HepG2 (cell line): ENCODE results near the gene RPP14. TPM values are rescaled to one million over a fixed set of nuclear protein-coding genes. Genes with fewer than 3 reads are reported as not detected.
"Not testable (repeated sequence)": the region's sequence is repeated elsewhere in the genome, so short reads cannot be mapped to it uniquely, and the experiment has no call there.

Experiments
- ATAC-seq: fragments of 200-7000 bp; cut with Tn5 transposase; 3 replicates; pipeline ENCODE4 v1.9.1; 2020; ENCODE audit warnings: mild to moderate bottlenecking, moderate library complexity
- BruUV-seq: library from RNA; stranded (reverse); fragments of 400-500 nt; replicated peaks from 2 replicates; lab custom pipeline; 2021; lab: Mats Ljungman, UMichigan
- CTCF ChIA-PET: fragments of 300-600 bp; formaldehyde crosslinking; extraction: SDS; loops from one replicate; lab custom pipeline; 2021; ENCODE audit warnings: low total read pairs, inconsistent platforms, low intra/inter-chr PET ratio; lab: Yijun Ruan, JAX
- POLR2A ChIA-PET: fragments of 350-600 bp; sonication (Branson Sonifier 250); formaldehyde crosslinking; loops from one replicate; lab custom pipeline; 2020; ENCODE audit warnings: antibody characterized with exemption, inconsistent platforms; lab: Yijun Ruan, JAX
- DNase-seq: peaks from one replicate; pipeline ENCODE4 v3.0.0-alpha.2; 2015; ENCODE audit warnings: low spot score
- FAIRE-seq: peaks from 3 replicates; lab custom pipeline; 2011; peaks lifted over from hg19 to GRCh38; lab: Jason Lieb, UNC
- H2AFZ ChIP-seq: one replicate; pipeline ENCODE4 v1.6.1; 2011; ENCODE audit warnings: low read length, inconsistent platforms
- H3K27ac ChIP-seq: fragments of 300-600 bp; 3 replicates; pipeline ENCODE4 v1.8.0; 2011; ENCODE audit warnings: mixed run types, mild to moderate bottlenecking, mixed read lengths, low read length, inconsistent platforms; ENCODE audit not compliant: insufficient read depth; ENCODE audit errors: extremely low read length
- H3K27me3 ChIP-seq, 2 experiments: fragments of 200-600 bp in 1 of 2; 2 replicates in 1 of 2; 3 replicates in 1 of 2; pipeline versions ENCODE4 v1.6.0 to v1.8.0; 2011; ENCODE audit warnings: low read length in 2 of 2, mild to moderate bottlenecking in 2 of 2, moderate library complexity in 2 of 2, inconsistent platforms in 1 of 2; ENCODE audit not compliant: insufficient read depth in 2 of 2, control insufficient read depth in 1 of 2
- H3K36me3 ChIP-seq, 2 experiments: fragments of 200-600 bp in 1 of 2; replicated peaks in 1 of 2; 2 replicates in 1 of 2; 3 replicates in 1 of 2; pipeline versions ENCODE4 v1.5.1 to v1.8.0; 2011; ENCODE audit warnings: low read length in 2 of 2, inconsistent platforms in 1 of 2; ENCODE audit not compliant: insufficient read depth in 2 of 2, control insufficient read depth in 1 of 2
- H3K4me1 ChIP-seq: 2 replicates; pipeline ENCODE4 v1.5.1; 2012; ENCODE audit warnings: low read length, inconsistent platforms; ENCODE audit not compliant: insufficient read depth
- H3K4me2 ChIP-seq: 2 replicates; pipeline ENCODE4 v1.6.0; 2011; ENCODE audit warnings: low read depth, low read length, inconsistent platforms
- H3K4me3 ChIP-seq, 3 experiments: fragments of 200-600 bp in 1 of 3; sonication (generic), shearing (Covaris generic) in 1 of 3; replicated peaks in 1 of 3; 2 replicates each; pipeline ENCODE4 v1.5.1; 2011 to 2016; ENCODE audit warnings: low read length in 3 of 3, inconsistent platforms in 2 of 3, low read depth in 2 of 3, mild to moderate bottlenecking in 2 of 3, control low read depth in 1 of 3, mixed read lengths in 1 of 3; ENCODE audit not compliant: insufficient read depth in 1 of 3
- H3K79me2 ChIP-seq: one replicate; pipeline ENCODE4 v1.6.1; 2011; ENCODE audit warnings: low read length, inconsistent platforms; ENCODE audit not compliant: insufficient read depth
- H3K9ac ChIP-seq: 2 replicates; pipeline ENCODE4 v1.6.0; 2011; ENCODE audit warnings: mild to moderate bottlenecking, low read depth, low read length, inconsistent platforms; ENCODE audit not compliant: insufficient read depth
- H3K9me3 ChIP-seq: 2 replicates; pipeline ENCODE4 v1.5.1; 2012; ENCODE audit warnings: mild to moderate bottlenecking, low read length
- H4K20me1 ChIP-seq: 2 replicates; pipeline ENCODE4 v1.6.0; 2011; ENCODE audit warnings: inconsistent platforms, mild to moderate bottlenecking, low read length, moderate library complexity; ENCODE audit not compliant: insufficient read depth
- ARID2 ChIP-seq: sonication (generic); formaldehyde crosslinking; IDR thresholded peaks from 2 replicates; pipeline ENCODE4 v1.8.1; 2022; ENCODE audit warnings: mild to moderate bottlenecking, missing genetic modification reagents, borderline replicate concordance
- ATF7 ChIP-seq, 2 experiments: fragments of 450-650 bp in 1 of 2; sonication (generic) in 1 of 2; formaldehyde crosslinking in 1 of 2; IDR thresholded peaks; 2 replicates each; pipeline versions ENCODE4 v1.4.0 to v1.6.1; 2016 to 2020; ENCODE audit warnings: antibody characterized with exemption in 1 of 2, mild to moderate bottlenecking in 1 of 2, missing genetic modification reagents in 1 of 2
- CCAR2 ChIP-seq: fragments of 200-400 bp; formaldehyde crosslinking; optimal IDR thresholded peaks from 2 replicates; pipeline ENCODE3; 2018; ENCODE audit warnings: low read depth, mild to moderate bottlenecking, low read length, moderate library complexity
- DZIP1 ChIP-seq: sonication (generic); formaldehyde crosslinking; IDR thresholded peaks from 2 replicates; pipeline ENCODE4 v1.5.0; 2020; ENCODE audit warnings: mild to moderate bottlenecking, missing genetic modification reagents
- GZF1 ChIP-seq: sonication (generic); formaldehyde crosslinking; IDR thresholded peaks from 2 replicates; pipeline ENCODE4 v1.5.1; 2020; ENCODE audit warnings: mild to moderate bottlenecking, missing genetic modification reagents
- KDM5B ChIP-seq: sonication (generic); formaldehyde crosslinking; IDR thresholded peaks from 2 replicates; pipeline ENCODE4 v1.4.0; 2020; ENCODE audit warnings: missing genetic modification reagents, mild to moderate bottlenecking, borderline replicate concordance
- MAFG ChIP-seq: sonication (generic); formaldehyde crosslinking; IDR thresholded peaks from 2 replicates; pipeline ENCODE4 v1.5.1; 2020; ENCODE audit warnings: mild to moderate bottlenecking, missing genetic modification reagents
- MEIS1 ChIP-seq: sonication (generic); formaldehyde crosslinking; IDR thresholded peaks from 2 replicates; pipeline ENCODE4 v1.9.0; 2021; ENCODE audit warnings: mild to moderate bottlenecking, missing genetic modification reagents, moderate library complexity, borderline replicate concordance
- SALL1 ChIP-seq: sonication (generic); formaldehyde crosslinking; IDR thresholded peaks from 2 replicates; pipeline ENCODE4 v1.8.0; 2022; ENCODE audit warnings: mild to moderate bottlenecking, missing genetic modification reagents
- ZFY ChIP-seq: sonication (generic); formaldehyde crosslinking; IDR thresholded peaks from 2 replicates; pipeline ENCODE4 v1.4.0; 2020; ENCODE audit warnings: missing genetic modification reagents
- ZNF431 ChIP-seq: sonication (generic); formaldehyde crosslinking; IDR thresholded peaks from 2 replicates; pipeline ENCODE4 v1.9.0; 2022; ENCODE audit warnings: missing genetic modification reagents, low read depth, mild to moderate bottlenecking, borderline replicate concordance
- ZNF550 ChIP-seq: sonication (generic); formaldehyde crosslinking; IDR thresholded peaks from 2 replicates; pipeline ENCODE4 v1.4.0; 2020; ENCODE audit warnings: mild to moderate bottlenecking, missing genetic modification reagents, borderline replicate concordance
- WGBS: methylation state at CpG from one replicate; pipeline ENCODE4 v1.1.6; 2017; ENCODE audit warnings: low lambda C conversion rate; 5-methylcytosine and 5-hydroxymethylcytosine counted together
- in situ Hi-C: cut with HindIII; loops from 2 replicates; pipeline ENCODE4 v1.10.0; 2017; ENCODE audit warnings: low pct_unique_long_range_greater_than_20kb; ENCODE audit not compliant: extremely low pct_ligation_motif_present
- intact Hi-C: fragments of 100-400 bp; cut with micrococcal nuclease; formaldehyde crosslinking; loops from one replicate; pipeline ENCODE4 v1.10.0; 2022; ENCODE audit not compliant: unreplicated experiment
- polyA plus RNA-seq, 8 experiments: library from polyadenylated mRNA; depleted of rRNA in 3 of 8; stranded (reverse) in 7 of 8; unstranded in 1 of 8; fragments of >200 nt; fragmentation: Illumina TruSeq in 4 of 8; extraction: Trizol in 4 of 8; gene quantifications; 2 replicates each; pipeline versions ENCODE4 v1.2.1 to v1.2.3, GENCODE V29; 2011 to 2016; ENCODE audit warnings: low read depth in 4 of 8, missing spikeins in 1 of 8, mixed read lengths in 1 of 8; ENCODE audit not compliant: insufficient read depth in 1 of 8
- total RNA-seq, 5 experiments: library from RNA; depleted of rRNA; stranded (reverse); fragments of >200 nt; fragmentation: Illumina TruSeq; extraction: Trizol; gene quantifications; 2 replicates each; pipeline ENCODE4 v1.2.3, GENCODE V29; 2016; ENCODE audit warnings: low read depth in 1 of 5
- TF ChIP-seq, protein P1 (sequence below): sonication (generic); formaldehyde crosslinking; IDR thresholded peaks from 2 replicates; pipeline ENCODE4 v1.8.0; 2022; ENCODE audit warnings: missing genetic modification reagents, low read depth, mild to moderate bottlenecking, borderline replicate concordance
- TF ChIP-seq, protein P2 (sequence below): sonication (generic); formaldehyde crosslinking; IDR thresholded peaks from 2 replicates; pipeline ENCODE4 v1.4.0; 2020; ENCODE audit warnings: missing genetic modification reagents

RPP14 gene
- total and polyA plus RNA-seq, 2 of the 13 experiments (the other 11 are each of a cell fraction or from before 2014, with no cell fraction given) = 15.4 to 16.2 TPM

DNA sequence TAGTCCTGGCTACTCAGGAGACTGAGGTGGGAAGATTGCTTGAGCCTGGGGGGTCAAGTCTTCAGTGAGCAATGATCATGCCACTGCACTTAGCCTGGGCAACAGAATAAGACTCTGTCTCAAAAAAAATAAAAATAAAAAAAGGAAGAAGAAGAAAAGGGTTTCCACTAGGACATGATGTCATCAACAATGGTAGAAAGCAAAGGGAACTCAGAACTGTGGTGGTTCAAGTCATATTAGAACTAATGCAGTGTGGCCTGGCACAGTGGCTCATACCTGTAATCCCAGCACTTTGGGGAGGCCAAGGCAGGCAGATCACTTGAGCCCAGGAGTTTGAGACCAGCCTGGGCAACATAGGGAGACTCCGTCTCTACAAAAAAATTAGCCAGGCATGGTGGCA, 38.5 kb upstream of the RPP14 start:
- no CpG with 5 or more reads among the region's 1 CpG for WGBS
- POLR2A ChIA-PET, CTCF ChIA-PET: not testable (repeated sequence)

DNA sequence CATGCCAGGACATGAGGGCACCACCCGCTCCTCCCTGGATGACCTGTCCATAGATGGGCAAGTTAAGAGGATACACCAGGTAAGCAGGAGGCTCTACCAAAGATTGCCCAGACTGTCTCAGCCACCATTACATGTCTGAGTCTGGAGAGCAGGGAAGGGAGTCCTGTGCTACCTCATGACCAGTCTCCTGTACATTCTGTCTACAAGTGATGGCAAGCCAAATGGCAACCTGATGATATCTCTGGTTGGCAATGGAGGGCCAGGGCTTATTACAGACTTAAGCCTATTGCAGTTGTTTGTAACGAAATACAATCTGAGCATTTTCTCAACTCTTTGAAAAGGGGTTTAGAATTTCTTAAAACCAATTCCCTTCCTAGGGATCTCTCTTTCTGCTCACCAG, 36.7 kb upstream of the RPP14 start:
- FAIRE-seq (no peak), DNase-seq (no peak), ATAC-seq (no peak)
- H3K4me1 ChIP-seq = 0 out of 2 replicates have a peak, but pooled peaks cover 6% of the 10 kb centered on the region
- no peaks in the 10 kb centered on the region for H4K20me1 ChIP-seq
- H3K4me3 ChIP-seq = no peak overlapping the region
- CTCF ChIA-PET = no interaction called here
- H3K27ac ChIP-seq = no peak overlapping the region
- BruUV-seq = no TSS peak
- WGBS = 90% methylated on average over 2 of the region's 2 CpGs
- peaks cover 7 to 12% of the 10 kb centered on the region in 2 experiments; a peak in 3 of 5 replicates for H3K36me3 ChIP-seq
- no peak overlapping the region for H2AFZ ChIP-seq
- intact Hi-C loops (no loop called here), in situ Hi-C loops (no loop called here)
- POLR2A ChIA-PET = no interaction called here
- no peaks in the 10 kb centered on the region for H3K27me3 ChIP-seq
- H3K79me2 ChIP-seq = no peaks in the 10 kb centered on the region
- no peak overlapping the region for H3K4me2 ChIP-seq
- no peaks in the 10 kb centered on the region for H3K9me3 ChIP-seq
- H3K9ac ChIP-seq = no peak overlapping the region
- no peak for TF ChIP-seq CCAR2
- no peak for TF ChIP-seq MAFG
- no peak for TF ChIP-seq KDM5B (CRISPR knock-in tag)
- TF ChIP-seq MEIS1 (CRISPR knock-in tag) = no peak
- TF ChIP-seq, protein P1, sequence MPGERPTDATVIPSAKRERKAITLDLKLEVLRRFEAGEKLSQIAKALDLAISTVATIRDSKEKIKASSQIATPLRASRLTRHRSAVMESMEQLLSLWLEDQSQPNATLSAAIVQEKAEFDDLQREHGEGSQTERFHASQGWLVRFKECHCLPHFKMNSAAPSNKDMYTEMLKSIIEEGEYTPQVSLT = no peak
- no peak for TF ChIP-seq DZIP1 (CRISPR knock-in tag)
- no peak for TF ChIP-seq SALL1 (CRISPR knock-in tag)
- TF ChIP-seq ZNF550 (CRISPR knock-in tag) = no peak
- no peak for TF ChIP-seq ARID2 (CRISPR knock-in tag)
- TF ChIP-seq, protein P2, sequence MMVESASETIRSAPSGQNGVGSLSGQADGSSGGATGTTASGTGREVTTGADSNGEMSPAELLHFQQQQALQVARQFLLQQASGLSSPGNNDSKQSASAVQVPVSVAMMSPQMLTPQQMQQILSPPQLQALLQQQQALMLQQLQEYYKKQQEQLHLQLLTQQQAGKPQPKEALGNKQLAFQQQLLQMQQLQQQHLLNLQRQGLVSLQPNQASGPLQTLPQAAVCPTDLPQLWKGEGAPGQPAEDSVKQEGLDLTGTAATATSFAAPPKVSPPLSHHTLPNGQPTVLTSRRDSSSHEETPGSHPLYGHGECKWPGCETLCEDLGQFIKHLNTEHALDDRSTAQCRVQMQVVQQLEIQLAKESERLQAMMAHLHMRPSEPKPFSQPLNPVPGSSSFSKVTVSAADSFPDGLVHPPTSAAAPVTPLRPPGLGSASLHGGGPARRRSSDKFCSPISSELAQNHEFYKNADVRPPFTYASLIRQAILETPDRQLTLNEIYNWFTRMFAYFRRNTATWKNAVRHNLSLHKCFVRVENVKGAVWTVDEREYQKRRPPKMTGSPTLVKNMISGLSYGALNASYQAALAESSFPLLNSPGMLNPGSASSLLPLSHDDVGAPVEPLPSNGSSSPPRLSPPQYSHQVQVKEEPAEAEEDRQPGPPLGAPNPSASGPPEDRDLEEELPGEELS (CRISPR knock-in tag) = no peak
- no peak for TF ChIP-seq ZFY
- TF ChIP-seq ZNF431 (CRISPR knock-in tag) = no peak
- no peak for TF ChIP-seq GZF1 (CRISPR knock-in tag)

More for the DNA sequence above, 38.5 kb upstream of the RPP14 start:
- H3K27me3 ChIP-seq; H3K79me2 ChIP-seq; H2AFZ ChIP-seq; H3K9me3 ChIP-seq; H4K20me1 ChIP-seq; FAIRE-seq; intact Hi-C loops; H3K4me2 ChIP-seq; H3K4me1 ChIP-seq; in situ Hi-C loops; BruUV-seq; DNase-seq; H3K4me3 ChIP-seq; H3K27ac ChIP-seq; ATAC-seq; H3K9ac ChIP-seq; TF ChIP-seq ATF7 (CRISPR knock-in tag; IDR thresholded peaks at IDR 0.05): not testable (repeated sequence)
- TF ChIP-seq ATF7 (IDR thresholded peaks at IDR 0.05) = peak; percentile 88
- peaks cover 5 to 12% of the 10 kb centered on the region in 2 experiments; a peak in 3 of 5 replicates for H3K36me3 ChIP-seq
